H1 (cell line): ENCODE results near the gene NCOA1.

ENCODE experiments used
- CREB1 ChIP-seq: IDR thresholded peaks from 2 replicates; pipeline ENCODE4 v1.6.1; 2012; ENCODE audit warnings: inconsistent platforms
- JUND ChIP-seq: IDR thresholded peaks from 2 replicates; pipeline ENCODE4 v1.6.1; 2011; ENCODE audit warnings: mild to moderate bottlenecking, improper control_type of control experiment, low read length
- YY1 ChIP-seq: IDR thresholded peaks from 2 replicates; pipeline ENCODE4 v1.6.1; 2011; ENCODE audit warnings: low read depth, mild to moderate bottlenecking, low read length
- TF ChIP-seq, protein P1 (sequence below), 3 experiments: IDR thresholded peaks; 1 replicate in 2 of 3; 2 replicates in 1 of 3; pipeline versions ENCODE4 v1.5.1 to v1.6.1; 2011; ENCODE audit warnings: low read length in 3 of 3, mild to moderate bottlenecking in 3 of 3, inconsistent platforms in 2 of 3, low read depth in 1 of 3, moderate library complexity in 1 of 3; ENCODE audit not compliant: insufficient read depth in 1 of 3; ENCODE audit errors: control extremely low read depth in 1 of 3

DNA sequence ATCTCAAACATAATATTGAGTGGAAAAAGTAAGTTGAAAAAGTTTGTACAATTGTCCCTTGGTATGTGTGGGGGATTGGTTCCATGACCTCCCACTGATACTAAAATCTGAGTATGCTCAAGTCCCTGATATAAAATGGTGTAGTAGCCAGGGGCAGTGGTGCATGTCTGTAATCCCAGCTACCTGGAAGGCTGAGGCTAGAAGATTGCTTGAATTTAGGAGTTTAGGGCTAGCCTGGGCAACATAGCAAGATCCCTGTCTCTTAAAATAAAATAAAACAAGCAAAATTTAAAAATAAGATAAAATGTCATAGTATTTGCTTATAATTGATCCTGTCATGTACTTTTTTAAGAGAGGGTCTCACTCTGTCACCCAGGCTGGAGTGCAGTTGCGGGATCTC is 180.2 kb downstream of the NCOA1 start:
- TF ChIP-seq CREB1 = no peak
- TF ChIP-seq JUND = no peak
- TF ChIP-seq, protein P1, sequence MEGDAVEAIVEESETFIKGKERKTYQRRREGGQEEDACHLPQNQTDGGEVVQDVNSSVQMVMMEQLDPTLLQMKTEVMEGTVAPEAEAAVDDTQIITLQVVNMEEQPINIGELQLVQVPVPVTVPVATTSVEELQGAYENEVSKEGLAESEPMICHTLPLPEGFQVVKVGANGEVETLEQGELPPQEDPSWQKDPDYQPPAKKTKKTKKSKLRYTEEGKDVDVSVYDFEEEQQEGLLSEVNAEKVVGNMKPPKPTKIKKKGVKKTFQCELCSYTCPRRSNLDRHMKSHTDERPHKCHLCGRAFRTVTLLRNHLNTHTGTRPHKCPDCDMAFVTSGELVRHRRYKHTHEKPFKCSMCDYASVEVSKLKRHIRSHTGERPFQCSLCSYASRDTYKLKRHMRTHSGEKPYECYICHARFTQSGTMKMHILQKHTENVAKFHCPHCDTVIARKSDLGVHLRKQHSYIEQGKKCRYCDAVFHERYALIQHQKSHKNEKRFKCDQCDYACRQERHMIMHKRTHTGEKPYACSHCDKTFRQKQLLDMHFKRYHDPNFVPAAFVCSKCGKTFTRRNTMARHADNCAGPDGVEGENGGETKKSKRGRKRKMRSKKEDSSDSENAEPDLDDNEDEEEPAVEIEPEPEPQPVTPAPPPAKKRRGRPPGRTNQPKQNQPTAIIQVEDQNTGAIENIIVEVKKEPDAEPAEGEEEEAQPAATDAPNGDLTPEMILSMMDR (IDR thresholded peaks at IDR 0.05; ENCODE audit: control extremely low read depth in 1 of 3, insufficient read depth in 1 of 3, low read depth in 1 of 3, low read length in 3 of 3) = no peak
- TF ChIP-seq YY1 = no peak
